PC-3 (cell line): ENCODE results near the gene BICRAL.

Experiments
- EZH2 ChIP-seq: fragments of 300-600 bp; sonication (generic); IDR thresholded peaks from one replicate; pipeline ENCODE4 v1.6.1; 2017; ENCODE audit warnings: antibody characterized with exemption, mild to moderate bottlenecking, low read length; ENCODE audit not compliant: unreplicated experiment
- TF ChIP-seq, protein P1 (sequence below): fragments of 300-600 bp; sonication (generic); conservative IDR thresholded peaks from 2 replicates; pipeline ENCODE4 v1.5.1; 2017; ENCODE audit warnings: antibody characterized with exemption, low read depth, mild to moderate bottlenecking, low read length

- TF ChIP-seq, protein P1, sequence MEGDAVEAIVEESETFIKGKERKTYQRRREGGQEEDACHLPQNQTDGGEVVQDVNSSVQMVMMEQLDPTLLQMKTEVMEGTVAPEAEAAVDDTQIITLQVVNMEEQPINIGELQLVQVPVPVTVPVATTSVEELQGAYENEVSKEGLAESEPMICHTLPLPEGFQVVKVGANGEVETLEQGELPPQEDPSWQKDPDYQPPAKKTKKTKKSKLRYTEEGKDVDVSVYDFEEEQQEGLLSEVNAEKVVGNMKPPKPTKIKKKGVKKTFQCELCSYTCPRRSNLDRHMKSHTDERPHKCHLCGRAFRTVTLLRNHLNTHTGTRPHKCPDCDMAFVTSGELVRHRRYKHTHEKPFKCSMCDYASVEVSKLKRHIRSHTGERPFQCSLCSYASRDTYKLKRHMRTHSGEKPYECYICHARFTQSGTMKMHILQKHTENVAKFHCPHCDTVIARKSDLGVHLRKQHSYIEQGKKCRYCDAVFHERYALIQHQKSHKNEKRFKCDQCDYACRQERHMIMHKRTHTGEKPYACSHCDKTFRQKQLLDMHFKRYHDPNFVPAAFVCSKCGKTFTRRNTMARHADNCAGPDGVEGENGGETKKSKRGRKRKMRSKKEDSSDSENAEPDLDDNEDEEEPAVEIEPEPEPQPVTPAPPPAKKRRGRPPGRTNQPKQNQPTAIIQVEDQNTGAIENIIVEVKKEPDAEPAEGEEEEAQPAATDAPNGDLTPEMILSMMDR, result no peak
- no peak for TF ChIP-seq EZH2
Observed at GRCh38 chr6:42841844-42842584, 60.2 kb downstream of the BICRAL start.
